Natural killer cell (primary cell): ENCODE results near the gene CHAF1B. TPM values are rescaled to one million over a fixed set of nuclear protein-coding genes. Genes with fewer than 3 reads are reported as not detected.

ENCODE experiments used
- ATAC-seq, 3 donors: fragments of 150-1000 bp in 2 of 3; fragments of 200-7000 bp in 1 of 3; cut with Tn5 transposase; 1 replicate in 1 of 3; 2 replicates in 2 of 3; pipeline ENCODE4 v1.10.0; 2021; ENCODE audit warnings: mild to moderate bottlenecking in 2 of 3, moderate library complexity in 2 of 3
- DNase-seq, 2 donors: peaks; one replicate each; pipeline versions ENCODE4 v3.0.0 to v3.0.0-alpha.2; 2013 to 2021; ENCODE audit warnings: mixed read lengths in 1 of 2
- H3K27ac ChIP-seq: one replicate; pipeline ENCODE4 v1.5.1; 2013; ENCODE audit warnings: mild to moderate bottlenecking, low read length
- H3K27me3 ChIP-seq: one replicate; pipeline ENCODE4 v1.6.1; 2013; ENCODE audit warnings: low read length; ENCODE audit not compliant: control insufficient read depth, insufficient read depth
- H3K36me3 ChIP-seq: one replicate; pipeline ENCODE4 v1.6.1; 2013; ENCODE audit warnings: low read length; ENCODE audit not compliant: control insufficient read depth, insufficient read depth
- H3K4me1 ChIP-seq: one replicate; pipeline ENCODE4 v1.6.1; 2013; ENCODE audit warnings: low read length; ENCODE audit not compliant: control insufficient read depth, insufficient read depth
- H3K4me3 ChIP-seq: one replicate; pipeline ENCODE4 v1.5.1; 2013; ENCODE audit warnings: low read length
- H3K9me3 ChIP-seq: one replicate; pipeline ENCODE4 v1.6.1; 2013; ENCODE audit warnings: low read length; ENCODE audit not compliant: control insufficient read depth, insufficient read depth
- H3K27ac Mint-ChIP-seq, 2 donors: one replicate each; pipeline ENCODE4 v1.8.0; 2022; ENCODE audit warnings: mild to moderate bottlenecking in 2 of 2, mixed read lengths in 2 of 2, moderate library complexity in 1 of 2
- H3K27me3 Mint-ChIP-seq, 2 donors: one replicate each; pipeline ENCODE4 v1.8.0; 2022; ENCODE audit warnings: low read depth in 2 of 2, mixed read lengths in 2 of 2
- H3K36me3 Mint-ChIP-seq: one replicate; pipeline ENCODE4 v1.8.0; 2022; ENCODE audit warnings: mixed read lengths
- H3K4me1 Mint-ChIP-seq, 2 donors: one replicate each; pipeline ENCODE4 v1.8.0; 2022; ENCODE audit warnings: mixed read lengths in 2 of 2
- H3K4me3 Mint-ChIP-seq: one replicate; pipeline ENCODE4 v1.8.0; 2022; ENCODE audit warnings: mild to moderate bottlenecking, moderate library complexity, mixed read lengths
- H3K9me3 Mint-ChIP-seq, 2 donors: one replicate each; pipeline ENCODE4 v1.8.0; 2022; ENCODE audit warnings: mixed read lengths in 2 of 2
- WGBS: methylation state at CpG from one replicate; pipeline ENCODE4 v1.1.7; 2013; ENCODE audit warnings: missing lambda C conversion rate; ENCODE audit not compliant: insufficient coverage; 5-methylcytosine and 5-hydroxymethylcytosine counted together
- intact Hi-C: fragments of 100-400 bp; cut with micrococcal nuclease; formaldehyde crosslinking; loops from one replicate; pipeline ENCODE4 v1.14.2; 2022
- total RNA-seq, 4 donors: library from RNA; stranded (reverse); fragments of 120-200 nt in 1 of 4; gene quantifications; one replicate each; pipeline versions ENCODE4 v1.2.3 to v1.2.4, GENCODE V29; 2013 to 2022
- TF ChIP-seq, protein P1 (sequence below): fragments of 200-600 bp; IDR thresholded peaks from one replicate; pipeline ENCODE4 v1.8.0; 2022; ENCODE audit warnings: antibody characterized with exemption

The CHAF1B gene
- total RNA-seq, 3 donors from 2014 or later (not counting 1 experiment from before 2014, with no cell fraction given): 7.6 to 7.9 (median 7.7) TPM

DNA sequence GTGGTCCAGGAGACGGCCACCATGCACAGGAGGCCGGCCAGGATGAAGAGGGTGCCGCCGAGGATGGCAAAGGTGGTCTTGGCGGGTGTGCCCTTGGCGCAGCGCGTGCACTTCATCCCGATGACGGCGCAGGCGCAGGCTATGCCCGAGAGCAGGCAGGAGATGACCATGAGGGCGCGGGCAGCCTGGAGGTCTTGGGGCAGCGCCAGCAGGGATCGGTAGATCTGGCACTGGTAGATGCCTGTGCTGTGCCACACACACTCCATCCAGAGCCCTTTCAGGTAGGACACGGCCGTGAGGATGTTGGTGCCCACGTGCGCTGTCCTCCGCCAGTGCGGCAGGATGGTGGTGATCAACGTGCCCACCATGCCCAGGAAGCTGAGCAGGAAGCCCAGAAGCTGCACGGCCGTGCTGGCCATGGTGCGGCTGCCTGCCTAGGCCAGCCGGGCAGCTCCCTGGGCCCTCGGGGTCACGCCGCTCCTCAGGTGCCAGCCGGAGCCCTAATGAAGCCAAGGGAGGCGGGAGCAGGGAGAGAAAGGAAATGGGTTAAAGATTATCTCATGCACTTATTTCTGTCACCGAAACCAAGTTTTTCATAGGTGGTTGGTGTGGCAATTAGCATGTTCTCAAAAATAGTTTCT is 76.2 kb downstream of the CHAF1B start:
- no peak overlapping the region for H3K4me3 Mint-ChIP-seq
- TF ChIP-seq, protein P1, sequence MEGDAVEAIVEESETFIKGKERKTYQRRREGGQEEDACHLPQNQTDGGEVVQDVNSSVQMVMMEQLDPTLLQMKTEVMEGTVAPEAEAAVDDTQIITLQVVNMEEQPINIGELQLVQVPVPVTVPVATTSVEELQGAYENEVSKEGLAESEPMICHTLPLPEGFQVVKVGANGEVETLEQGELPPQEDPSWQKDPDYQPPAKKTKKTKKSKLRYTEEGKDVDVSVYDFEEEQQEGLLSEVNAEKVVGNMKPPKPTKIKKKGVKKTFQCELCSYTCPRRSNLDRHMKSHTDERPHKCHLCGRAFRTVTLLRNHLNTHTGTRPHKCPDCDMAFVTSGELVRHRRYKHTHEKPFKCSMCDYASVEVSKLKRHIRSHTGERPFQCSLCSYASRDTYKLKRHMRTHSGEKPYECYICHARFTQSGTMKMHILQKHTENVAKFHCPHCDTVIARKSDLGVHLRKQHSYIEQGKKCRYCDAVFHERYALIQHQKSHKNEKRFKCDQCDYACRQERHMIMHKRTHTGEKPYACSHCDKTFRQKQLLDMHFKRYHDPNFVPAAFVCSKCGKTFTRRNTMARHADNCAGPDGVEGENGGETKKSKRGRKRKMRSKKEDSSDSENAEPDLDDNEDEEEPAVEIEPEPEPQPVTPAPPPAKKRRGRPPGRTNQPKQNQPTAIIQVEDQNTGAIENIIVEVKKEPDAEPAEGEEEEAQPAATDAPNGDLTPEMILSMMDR: no peak
- no peaks in the 10 kb centered on the region for H3K4me1 Mint-ChIP-seq
- H3K9me3 Mint-ChIP-seq: no peaks in the 10 kb centered on the region
- Histone ChIP-seq H3K4me1 (no peaks in the 10 kb centered on the region), H3K27ac (no peak overlapping the region), H3K36me3 (no peaks in the 10 kb centered on the region), H3K27me3 (no peaks in the 10 kb centered on the region), H3K4me3 (no peak overlapping the region), H3K9me3 (no peaks in the 10 kb centered on the region)
- ATAC-seq: no peak
- no peak for DNase-seq
- peaks cover 0 to 4% of the 10 kb centered on the region in 2 donors for H3K27me3 Mint-ChIP-seq
- H3K36me3 Mint-ChIP-seq: no peaks in the 10 kb centered on the region
- no peak overlapping the region for H3K27ac Mint-ChIP-seq
- WGBS: 93% methylated on average over 34 of the region's 34 CpGs
- intact Hi-C loops: no loop called here

DNA sequence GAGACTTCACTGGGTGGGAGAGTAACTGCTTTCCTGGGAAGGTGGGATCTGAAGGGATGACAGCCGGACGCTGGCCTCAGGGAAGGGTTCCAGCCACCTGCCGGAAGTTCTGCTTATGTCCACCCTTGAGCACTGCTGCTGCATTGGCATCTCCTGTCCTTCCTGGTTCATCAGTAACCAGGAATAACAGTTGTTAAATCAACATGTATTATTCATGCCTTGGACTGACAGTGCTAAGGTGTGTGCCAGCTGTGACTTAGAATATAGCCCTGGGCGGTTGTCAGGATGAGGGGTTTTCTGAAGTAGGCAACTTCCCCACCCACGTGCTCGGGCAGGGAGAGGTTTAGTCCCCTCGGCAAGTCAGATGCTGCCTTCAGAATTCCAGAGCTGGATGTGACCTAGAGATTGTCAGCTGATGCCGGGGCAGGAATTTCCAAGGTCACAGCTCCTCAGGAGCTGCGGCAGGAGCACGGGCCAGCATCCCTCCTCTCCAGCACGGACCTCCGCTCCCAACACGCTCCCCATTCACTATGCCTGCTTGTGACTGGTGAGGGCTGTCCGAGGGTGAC is 76.8 kb downstream of the CHAF1B start:
- Mint-ChIP-seq H3K9me3 (no peaks in the 10 kb centered on the region), H3K4me3 (no peak overlapping the region), H3K36me3 (no peaks in the 10 kb centered on the region), H3K4me1 (no peaks in the 10 kb centered on the region), H3K27me3 (peaks cover 0 to 4% of the 10 kb centered on the region in 2 donors), H3K27ac (no peak overlapping the region)
- H3K4me1 ChIP-seq: no peaks in the 10 kb centered on the region
- no peaks in the 10 kb centered on the region for H3K36me3 ChIP-seq
- DNase-seq (no peak), ATAC-seq (no peak)
- TF ChIP-seq, protein P1: no peak
- no peaks in the 10 kb centered on the region for H3K9me3 ChIP-seq
- WGBS: 96% methylated on average over 14 of the region's 14 CpGs
- H3K4me3 ChIP-seq: no peak overlapping the region
- intact Hi-C loops: no loop called here
- no peaks in the 10 kb centered on the region for H3K27me3 ChIP-seq
- H3K27ac ChIP-seq: no peak overlapping the region

- TF ChIP-seq, protein P1: no peak
- H3K4me3 ChIP-seq: no peak overlapping the region
- H3K4me1 ChIP-seq: no peaks in the 10 kb centered on the region
- Mint-ChIP-seq H3K36me3 (no peaks in the 10 kb centered on the region), H3K27me3 (peaks cover 0 to 4% of the 10 kb centered on the region in 2 donors), H3K4me1 (no peaks in the 10 kb centered on the region), H3K9me3 (no peaks in the 10 kb centered on the region), H3K4me3 (no peak overlapping the region), H3K27ac (no peak overlapping the region)
- H3K9me3 ChIP-seq: no peaks in the 10 kb centered on the region
- intact Hi-C loops: no loop called here
- no peak for ATAC-seq
- H3K27ac ChIP-seq: no peak overlapping the region
- H3K36me3 ChIP-seq: no peaks in the 10 kb centered on the region
- 89% methylated on average over 10 of the region's 10 CpGs for WGBS
- no peak for DNase-seq
- H3K27me3 ChIP-seq: no peaks in the 10 kb centered on the region
These were observed 78.0 kb downstream of the CHAF1B start for GRCh38 chr21:36463204-36463603.

DNA sequence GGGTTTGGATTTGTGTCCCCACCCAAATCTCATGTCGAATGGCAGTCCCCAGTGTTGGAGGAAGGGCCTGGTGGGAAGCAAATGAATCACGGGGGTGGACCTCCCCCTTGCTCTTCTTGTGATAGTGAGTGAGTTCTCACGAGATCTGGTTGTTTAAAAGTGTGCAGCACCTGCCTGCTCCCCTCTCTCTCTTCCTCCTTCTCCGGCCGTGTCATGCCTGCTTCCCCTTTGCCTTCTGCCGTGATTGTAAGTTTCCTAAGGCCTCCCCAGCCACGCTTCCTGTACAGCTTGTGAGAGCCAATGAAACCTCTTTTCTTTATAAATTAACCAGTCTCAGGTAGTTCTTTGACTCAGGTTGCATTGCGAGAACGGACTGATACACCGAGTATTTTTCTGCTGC is 78.8 kb downstream of the CHAF1B start:
- Mint-ChIP-seq H3K36me3 (no peaks in the 10 kb centered on the region), H3K4me3 (no peak overlapping the region), H3K9me3 (no peaks in the 10 kb centered on the region), H3K27ac (no peak overlapping the region), H3K4me1 (no peaks in the 10 kb centered on the region), H3K27me3 (peaks cover 0 to 4% of the 10 kb centered on the region in 2 donors)
- no peaks in the 10 kb centered on the region for H3K4me1 ChIP-seq
- intact Hi-C loops: no loop called here
- no peak for ATAC-seq
- H3K27me3 ChIP-seq: no peaks in the 10 kb centered on the region
- no peak overlapping the region for H3K4me3 ChIP-seq
- no peaks in the 10 kb centered on the region for H3K36me3 ChIP-seq
- no peak overlapping the region for H3K27ac ChIP-seq
- DNase-seq: no peak
- WGBS: 36% methylated on average over 10 of the region's 10 CpGs
- no peaks in the 10 kb centered on the region for H3K9me3 ChIP-seq
- TF ChIP-seq, protein P1: no peak
